ENCODE data around the gene TRIM7. TPM values are rescaled to one million over a fixed set of nuclear protein-coding genes. Genes with fewer than 3 reads are reported as not detected.

TRIM7 gene
- total and polyA plus RNA-seq, 9 of the 15 experiments (the other 6 are each of a cell fraction or from before 2014, with no cell fraction given) = 2.6 to 14.9 (median 8.9) TPM

DNA sequence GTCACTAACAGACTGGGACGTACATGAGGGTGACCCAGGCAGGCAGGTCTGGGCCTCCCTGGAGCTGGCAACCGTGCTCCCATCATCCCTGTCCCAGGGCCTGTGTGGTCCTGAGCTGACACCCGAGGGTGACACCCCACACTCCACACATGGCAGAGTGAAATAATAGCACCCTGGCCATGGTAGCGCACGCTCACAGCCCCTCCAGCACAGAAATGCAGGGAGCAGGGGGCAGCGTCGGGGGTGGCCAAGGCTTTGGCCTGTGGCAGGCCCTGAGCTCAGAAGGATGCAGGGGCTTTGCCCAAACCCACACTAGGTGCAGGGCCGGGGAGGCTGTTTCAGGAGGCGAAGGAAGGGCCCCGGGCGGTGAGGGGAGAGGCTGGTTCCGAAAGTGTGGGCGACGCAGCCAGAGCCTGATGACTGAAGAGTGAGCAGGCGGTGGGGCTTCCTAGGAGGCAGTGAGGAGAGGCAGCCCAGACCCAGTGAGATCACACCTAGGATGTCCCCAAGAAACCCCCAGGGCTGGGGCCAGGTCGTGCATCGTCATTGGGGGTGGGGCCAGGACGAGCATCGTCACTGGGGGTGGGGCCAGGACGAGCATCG, 44.7 kb downstream of the TRIM7 start (continued):
- TF ChIP-seq, protein P1, sequence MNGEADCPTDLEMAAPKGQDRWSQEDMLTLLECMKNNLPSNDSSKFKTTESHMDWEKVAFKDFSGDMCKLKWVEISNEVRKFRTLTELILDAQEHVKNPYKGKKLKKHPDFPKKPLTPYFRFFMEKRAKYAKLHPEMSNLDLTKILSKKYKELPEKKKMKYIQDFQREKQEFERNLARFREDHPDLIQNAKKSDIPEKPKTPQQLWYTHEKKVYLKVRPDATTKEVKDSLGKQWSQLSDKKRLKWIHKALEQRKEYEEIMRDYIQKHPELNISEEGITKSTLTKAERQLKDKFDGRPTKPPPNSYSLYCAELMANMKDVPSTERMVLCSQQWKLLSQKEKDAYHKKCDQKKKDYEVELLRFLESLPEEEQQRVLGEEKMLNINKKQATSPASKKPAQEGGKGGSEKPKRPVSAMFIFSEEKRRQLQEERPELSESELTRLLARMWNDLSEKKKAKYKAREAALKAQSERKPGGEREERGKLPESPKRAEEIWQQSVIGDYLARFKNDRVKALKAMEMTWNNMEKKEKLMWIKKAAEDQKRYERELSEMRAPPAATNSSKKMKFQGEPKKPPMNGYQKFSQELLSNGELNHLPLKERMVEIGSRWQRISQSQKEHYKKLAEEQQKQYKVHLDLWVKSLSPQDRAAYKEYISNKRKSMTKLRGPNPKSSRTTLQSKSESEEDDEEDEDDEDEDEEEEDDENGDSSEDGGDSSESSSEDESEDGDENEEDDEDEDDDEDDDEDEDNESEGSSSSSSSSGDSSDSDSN (IDR thresholded peaks at IDR 0.05; ENCODE audit: borderline replicate concordance in 1 of 2, low read depth in 2 of 2, low read length in 2 of 2) = no peak
- TF ChIP-seq RB1 (IDR thresholded peaks at IDR 0.05; ENCODE audit: low read depth) (no peak), HEY1 (CRISPR knock-in tag; IDR thresholded peaks at IDR 0.05; ENCODE audit: borderline replicate concordance) (no peak), CREB1 (IDR thresholded peaks at IDR 0.05) (0 out of 2 replicates have a peak, but pooled peaks have one; percentile 48), CREB1 (CRISPR knock-in tag; IDR thresholded peaks at IDR 0.05) (peak; percentile 70; the same call in 1 of the 2 replicates), CHD1 (IDR thresholded peaks at IDR 0.05; ENCODE audit: low read length) (no peak), HNRNPH1 (optimal IDR thresholded peaks at IDR 0.05; ENCODE audit: low read depth, low read length) (no peak), SMARCA5 (IDR thresholded peaks at IDR 0.05) (peak; percentile 57; the same call in 1 of the 2 replicates), ZNF589 (CRISPR knock-in tag; IDR thresholded peaks at IDR 0.05; ENCODE audit: low read depth) (no peak), TAL1 (IDR thresholded peaks at IDR 0.05) (no peak), GATA2 (CRISPR knock-in tag; IDR thresholded peaks at IDR 0.05) (no peak), ZNF76 (CRISPR knock-in tag; IDR thresholded peaks at IDR 0.05; ENCODE audit: borderline replicate concordance) (no peak), XRCC3 (IDR thresholded peaks at IDR 0.05) (no peak), LEF1 (IDR thresholded peaks at IDR 0.05) (no peak), ZNF780A (CRISPR knock-in tag; IDR thresholded peaks at IDR 0.05) (no peak), ZNF408 (CRISPR knock-in tag; IDR thresholded peaks at IDR 0.05; ENCODE audit: low read depth) (no peak), SREBF1 (IDR thresholded peaks at IDR 0.05; ENCODE audit: borderline replicate concordance, low read depth, low read length) (no peak), PHTF2 (CRISPR knock-in tag; IDR thresholded peaks at IDR 0.05) (no peak), U2AF2 (optimal IDR thresholded peaks at IDR 0.05; ENCODE audit: low read depth, low read length) (no peak), RAD51 (IDR thresholded peaks at IDR 0.05; ENCODE audit: borderline replicate concordance, low read depth) (no peak), MBD2 (IDR thresholded peaks at IDR 0.05; ENCODE audit: borderline replicate concordance, low read depth) (no peak), NELFE (IDR thresholded peaks at IDR 0.05; ENCODE audit: insufficient read depth, insufficient read length) (no peak), RAD21 (CRISPR knock-in tag; conservative IDR thresholded peaks at IDR 0.05 in 1 of 2, IDR thresholded peaks at IDR 0.05 in 1 of 2) (no peak)
- TF ChIP-seq, protein P2, sequence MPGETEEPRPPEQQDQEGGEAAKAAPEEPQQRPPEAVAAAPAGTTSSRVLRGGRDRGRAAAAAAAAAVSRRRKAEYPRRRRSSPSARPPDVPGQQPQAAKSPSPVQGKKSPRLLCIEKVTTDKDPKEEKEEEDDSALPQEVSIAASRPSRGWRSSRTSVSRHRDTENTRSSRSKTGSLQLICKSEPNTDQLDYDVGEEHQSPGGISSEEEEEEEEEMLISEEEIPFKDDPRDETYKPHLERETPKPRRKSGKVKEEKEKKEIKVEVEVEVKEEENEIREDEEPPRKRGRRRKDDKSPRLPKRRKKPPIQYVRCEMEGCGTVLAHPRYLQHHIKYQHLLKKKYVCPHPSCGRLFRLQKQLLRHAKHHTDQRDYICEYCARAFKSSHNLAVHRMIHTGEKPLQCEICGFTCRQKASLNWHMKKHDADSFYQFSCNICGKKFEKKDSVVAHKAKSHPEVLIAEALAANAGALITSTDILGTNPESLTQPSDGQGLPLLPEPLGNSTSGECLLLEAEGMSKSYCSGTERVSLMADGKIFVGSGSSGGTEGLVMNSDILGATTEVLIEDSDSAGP (CRISPR knock-in tag; IDR thresholded peaks at IDR 0.05) = no peak
